M059J (cell line): ENCODE results near the gene ARFGEF2. TPM values are rescaled to one million over a fixed set of nuclear protein-coding genes. Genes with fewer than 3 reads are reported as not detected.
"Not testable (repeated sequence)": the region's sequence is repeated elsewhere in the genome, so short reads cannot be mapped to it uniquely, and the experiment has no call there.

ENCODE experiments used
- DNase-seq: peaks from one replicate; pipeline ENCODE4 v3.0.0-alpha.2; 2012; ENCODE audit warnings: low read depth
- total RNA-seq: library from RNA; depleted of rRNA; stranded (reverse); fragments of >200 nt; shearing (Covaris generic); gene quantifications from 2 replicates; pipeline ENCODE4 v1.2.3, GENCODE V29; 2014; rRNA removed

ARFGEF2 gene
- 23.1 and 35.4 TPM in 2 replicates for total RNA-seq

DNA sequence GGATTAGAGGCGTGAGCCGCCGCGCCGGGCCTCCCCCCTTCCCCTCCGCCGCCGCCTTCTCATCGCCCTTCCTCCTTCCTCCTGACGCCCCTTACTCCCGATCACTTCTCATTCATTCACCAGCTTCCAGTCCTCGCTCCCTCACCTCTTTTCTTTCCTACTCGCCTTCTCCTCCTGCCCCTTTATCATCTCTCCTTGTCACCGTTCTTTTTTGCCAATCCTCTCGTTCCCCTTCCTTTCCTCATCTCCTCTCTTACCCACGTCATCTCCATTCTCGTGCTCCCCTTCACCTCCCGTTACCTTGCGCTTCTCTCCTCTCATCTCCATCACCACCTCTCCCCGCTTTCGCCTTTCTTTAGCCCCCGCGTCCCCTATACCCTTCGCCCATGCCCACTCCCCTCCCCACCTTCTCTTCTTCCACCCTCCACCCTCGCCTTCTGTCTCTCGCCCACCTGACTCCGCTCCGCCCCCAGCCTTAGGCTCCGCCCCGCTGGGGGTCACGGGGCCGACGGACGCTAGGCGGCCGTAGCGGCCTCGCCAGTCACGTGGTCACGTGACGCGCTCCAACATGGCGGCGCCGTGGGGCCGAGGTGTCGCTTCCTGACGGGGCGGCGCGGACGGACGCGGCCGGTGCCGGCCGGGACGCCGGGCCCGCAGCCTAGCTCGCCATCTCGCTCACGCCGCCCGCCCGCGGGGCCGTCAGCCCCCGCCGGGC, at the start of gene ARFGEF2:
Gene ARFGEF2, plus strand, starts transcription at position 544 of the 715 bp plus-strand sequence. CDS start 179 bp downstream, outside the sequence.
- DNase-seq: peak; percentile 94

DNA sequence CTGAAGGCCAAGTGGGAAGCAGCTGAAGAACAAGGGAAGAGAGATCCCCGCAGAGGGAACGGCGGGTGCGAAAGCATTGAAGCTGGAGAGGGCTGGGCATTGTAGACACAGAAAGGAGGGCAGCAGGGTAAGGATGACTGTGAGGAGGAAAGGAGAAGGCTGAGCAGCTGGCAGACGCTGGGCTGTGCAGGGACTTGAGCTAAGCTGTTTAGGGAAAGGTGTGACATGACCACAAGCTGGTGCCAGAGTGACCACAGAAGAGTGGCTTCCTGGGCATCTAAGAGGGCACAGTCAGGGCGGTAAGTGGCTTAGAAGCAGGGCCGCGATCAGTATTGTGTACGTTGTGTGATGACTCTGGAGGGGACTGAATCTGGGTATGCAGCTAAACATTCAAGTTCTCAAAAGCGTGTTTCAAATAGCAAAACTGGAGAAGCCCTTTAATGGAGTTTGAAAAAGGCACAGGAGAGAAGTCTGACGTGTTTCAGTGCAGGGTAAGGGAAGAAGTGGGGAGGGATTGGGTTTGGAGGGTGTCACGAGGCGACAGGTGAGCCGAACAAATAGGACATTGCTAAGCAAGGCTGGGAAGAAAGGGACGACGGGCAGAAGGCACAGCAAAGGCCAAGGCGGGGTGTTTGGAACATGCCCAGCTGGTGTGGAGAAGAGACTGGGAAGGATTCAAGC, 46.1 kb upstream of the ARFGEF2 start:
- DNase-seq: peak; percentile 46

DNA sequence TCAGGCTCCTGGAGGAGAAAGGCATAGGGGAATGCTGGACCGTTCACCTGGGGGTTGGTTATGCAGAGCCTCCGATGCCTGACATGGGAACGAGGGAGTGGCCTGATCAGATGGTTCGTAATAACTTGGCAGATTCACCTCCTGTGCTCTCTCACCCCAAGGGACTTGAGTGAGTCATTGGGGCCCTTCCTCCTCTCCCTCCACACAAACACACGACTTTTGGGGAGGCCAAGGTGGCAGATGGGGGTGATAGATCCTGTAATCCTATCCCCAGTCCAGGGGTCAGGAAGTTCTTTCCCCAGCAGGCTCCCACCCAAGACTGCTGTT, 45.6 kb upstream of the ARFGEF2 start:
- peak; percentile 58 for DNase-seq

DNA sequence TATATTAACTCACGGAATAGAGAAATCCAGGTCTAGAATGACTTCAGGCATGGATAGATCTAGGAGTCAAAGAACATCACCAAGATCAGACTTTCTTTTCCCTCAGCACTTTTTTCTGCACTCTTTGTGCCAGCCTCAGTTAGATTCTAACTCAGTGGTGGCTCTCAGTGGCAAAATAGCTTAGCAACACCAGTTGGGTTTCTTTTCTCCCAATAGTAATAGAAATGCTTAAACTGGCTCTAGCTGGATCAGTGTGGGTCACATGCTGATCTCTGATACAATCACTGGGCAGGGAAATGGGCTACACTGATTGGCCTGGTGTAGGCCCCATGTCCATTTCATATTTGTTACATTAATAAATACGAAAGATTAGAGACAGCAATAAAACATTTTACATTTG, 44.2 kb upstream of the ARFGEF2 start:
- DNase-seq: no peak

DNA sequence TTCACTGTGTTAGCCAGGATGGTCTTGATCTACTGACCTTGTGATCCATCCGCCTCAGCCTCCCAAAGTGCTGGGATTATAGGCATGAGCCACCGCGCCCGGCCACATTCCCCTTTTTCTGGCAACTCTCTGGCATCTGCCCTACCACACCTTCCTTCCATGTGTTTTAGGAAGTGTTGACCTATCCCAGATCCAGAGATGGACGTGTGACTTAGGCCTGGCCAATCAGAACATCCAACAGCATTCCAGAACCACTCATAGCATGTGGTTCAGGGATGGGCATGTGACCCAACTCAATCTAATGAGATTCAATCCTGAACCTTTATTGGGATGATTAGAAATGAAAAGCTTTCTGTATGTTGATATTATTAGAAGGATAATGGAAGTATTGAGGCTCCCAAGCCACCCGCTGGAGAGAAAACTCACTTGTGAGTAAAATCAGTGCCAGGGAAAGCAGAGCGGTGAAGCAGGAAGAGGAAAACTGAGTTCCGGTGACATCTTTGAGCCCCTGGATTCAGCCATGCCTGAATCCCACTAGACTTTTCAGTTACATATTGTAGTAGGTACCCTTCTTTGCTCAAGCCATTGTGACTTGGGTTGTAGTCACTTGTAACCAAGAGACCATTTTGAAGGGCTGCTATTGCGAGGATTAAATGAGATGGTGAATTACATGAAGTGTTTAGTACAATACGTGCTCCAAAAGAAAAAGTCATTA, 42.8 kb upstream of the ARFGEF2 start:
- no peak for DNase-seq

DNA sequence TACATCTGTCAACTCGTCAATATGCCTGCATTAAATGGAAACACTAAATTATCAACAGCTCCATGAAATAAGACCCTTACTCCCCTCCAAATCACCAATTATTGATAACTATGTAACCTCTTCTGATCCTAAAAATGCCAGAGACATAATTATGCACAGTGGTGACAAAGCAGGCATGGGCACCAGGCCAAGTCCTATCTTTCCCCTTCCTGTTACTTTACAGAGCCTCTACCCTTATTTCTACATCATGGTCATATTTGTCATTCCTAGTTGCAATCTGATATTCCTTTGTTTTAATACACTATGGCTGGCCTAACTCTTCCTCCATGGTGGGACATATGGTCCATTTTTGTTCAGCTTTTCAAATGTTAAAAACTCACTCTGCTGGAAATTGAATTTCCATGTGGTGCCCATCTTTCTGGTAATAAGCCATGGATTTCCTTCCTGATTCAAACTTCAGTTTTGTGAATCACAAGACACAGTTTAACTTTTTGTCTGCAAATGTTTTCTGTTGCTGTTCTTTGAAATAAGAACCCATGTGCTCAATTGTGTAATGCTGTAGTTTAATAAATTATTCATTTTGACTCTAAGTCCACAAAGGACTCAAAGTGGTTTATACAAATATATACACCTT, 41.8 kb upstream of the ARFGEF2 start:
- DNase-seq: peak; percentile 42

DNA sequence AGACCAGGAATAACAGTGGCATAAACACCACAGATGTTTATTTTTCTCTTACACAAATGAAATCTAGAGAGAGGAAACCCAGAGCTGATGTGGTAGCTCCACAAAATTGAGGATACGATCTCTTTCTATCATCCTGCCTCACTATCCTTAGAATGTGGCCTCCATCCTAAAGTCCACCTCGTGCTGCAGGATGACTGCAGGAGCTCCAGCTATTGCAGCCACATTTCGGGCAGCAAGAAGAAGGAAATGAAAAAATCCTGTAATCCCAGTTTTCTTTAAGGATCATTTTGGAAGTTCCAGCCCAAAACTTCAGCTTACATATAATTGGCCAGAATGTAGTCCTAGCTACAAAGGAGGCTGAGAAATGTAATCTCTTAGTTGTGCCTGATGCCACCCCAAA, 41.2 kb upstream of the ARFGEF2 start:
- DNase-seq: no peak

DNA sequence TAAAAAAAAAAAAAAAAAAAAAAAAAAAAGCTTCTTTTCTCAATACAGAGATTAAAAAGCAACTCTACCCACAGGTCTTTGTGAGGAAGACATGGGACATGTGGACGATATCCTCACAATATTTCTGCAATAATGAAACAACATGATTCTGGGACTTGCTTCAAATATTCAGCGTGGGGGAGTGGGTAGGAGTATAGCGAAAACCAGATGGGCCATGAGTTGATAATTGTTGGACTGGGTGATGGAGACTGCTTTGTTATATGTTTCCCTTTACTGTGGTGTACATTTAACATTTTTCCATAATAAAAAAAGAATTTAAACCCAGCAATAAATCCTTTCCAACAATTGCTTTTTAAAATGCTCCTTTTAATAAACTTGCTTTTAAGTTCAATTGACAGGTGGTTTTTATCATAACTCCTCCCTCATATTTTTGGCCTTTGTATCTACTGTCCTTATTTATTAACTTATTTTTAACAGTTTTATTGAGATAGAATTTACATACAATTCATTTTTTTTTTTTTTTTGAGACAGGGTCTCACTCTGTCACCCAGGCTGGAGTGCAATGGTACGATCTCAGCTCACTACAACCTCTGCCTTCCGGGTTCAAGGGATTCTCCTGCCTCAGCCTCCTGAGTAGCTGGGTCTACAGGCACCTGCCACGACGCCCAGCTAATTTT, 40.4 kb upstream of the ARFGEF2 start:
- no peak for DNase-seq

DNA sequence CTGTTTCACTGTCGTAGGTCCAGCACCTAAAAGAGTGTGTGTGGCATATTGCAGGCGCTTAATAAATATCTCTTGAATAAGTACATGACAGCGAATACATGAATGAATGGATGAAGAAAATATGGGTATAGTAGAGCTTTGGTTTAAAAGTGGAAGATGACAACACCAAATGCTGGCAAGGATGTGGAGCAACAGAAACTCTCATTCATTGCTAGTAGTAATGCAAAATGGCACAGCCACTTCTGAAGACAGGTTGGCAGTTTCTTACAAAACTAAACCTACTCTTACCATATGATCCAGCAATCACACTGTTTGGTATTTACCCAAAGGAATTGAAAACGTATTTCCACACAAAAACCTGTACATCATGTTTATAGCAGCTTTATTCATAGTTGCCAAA, 36.3 kb upstream of the ARFGEF2 start:
- DNase-seq: no peak

DNA sequence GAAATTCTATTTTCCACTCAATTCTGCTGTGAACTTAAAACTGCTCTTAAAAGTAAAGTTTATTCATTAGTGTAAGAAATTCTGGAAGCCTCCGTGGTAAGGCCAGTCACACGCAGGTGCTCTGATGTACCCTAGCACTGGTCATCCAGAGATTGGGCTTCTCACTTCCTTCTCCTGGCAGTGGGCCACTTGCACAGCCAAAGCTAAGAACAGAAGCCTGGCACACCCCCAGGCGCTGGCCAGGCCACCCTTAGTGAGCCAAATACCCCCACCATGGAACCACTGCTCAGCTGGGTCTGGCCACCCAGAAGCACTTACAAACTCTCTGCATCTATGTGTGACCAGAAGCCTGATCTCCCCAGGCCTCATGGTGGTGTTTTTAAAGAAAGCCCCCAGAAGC, 35.3 kb upstream of the ARFGEF2 start:
- no peak for DNase-seq

DNA sequence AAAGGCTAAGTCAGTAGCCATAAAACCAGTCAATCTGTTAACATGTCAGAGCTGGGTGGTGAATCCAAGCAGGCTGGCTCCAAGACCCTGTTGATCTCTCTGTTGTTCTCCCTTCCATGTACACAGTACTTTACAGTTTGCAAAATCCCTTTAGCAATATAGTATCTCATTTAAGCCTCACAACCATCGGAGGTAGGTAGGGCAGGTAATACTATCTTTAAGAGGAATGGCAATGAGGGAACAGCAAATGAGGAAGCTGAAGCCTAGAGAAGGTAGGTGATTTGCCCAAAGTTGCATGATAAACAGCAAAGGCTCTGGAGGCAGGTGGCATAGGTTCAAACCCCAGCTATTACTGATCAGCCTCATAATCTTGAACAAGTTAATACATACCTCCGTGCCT, 34.7 kb upstream of the ARFGEF2 start:
- no peak for DNase-seq

DNA sequence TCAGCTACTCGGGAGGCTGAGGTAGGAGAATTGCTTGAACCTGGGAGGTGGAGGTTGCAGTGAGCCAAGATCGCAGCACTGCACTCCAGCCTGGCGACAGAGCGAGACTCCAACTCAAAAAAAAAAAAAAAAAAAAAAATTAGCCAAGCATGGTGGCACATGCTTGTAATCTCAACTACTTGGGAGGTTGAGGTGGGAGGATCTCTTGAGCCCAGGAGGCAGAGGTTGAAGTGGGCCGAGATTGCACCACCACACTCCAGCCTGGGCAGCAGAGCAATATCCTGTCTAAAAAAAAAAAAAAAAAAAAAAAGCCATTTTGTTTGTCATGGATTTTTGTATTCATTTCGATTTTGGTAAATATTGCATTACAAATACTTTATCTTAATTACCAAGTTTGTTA, 33.0 kb upstream of the ARFGEF2 start:
- DNase-seq: not testable (repeated sequence)

DNA sequence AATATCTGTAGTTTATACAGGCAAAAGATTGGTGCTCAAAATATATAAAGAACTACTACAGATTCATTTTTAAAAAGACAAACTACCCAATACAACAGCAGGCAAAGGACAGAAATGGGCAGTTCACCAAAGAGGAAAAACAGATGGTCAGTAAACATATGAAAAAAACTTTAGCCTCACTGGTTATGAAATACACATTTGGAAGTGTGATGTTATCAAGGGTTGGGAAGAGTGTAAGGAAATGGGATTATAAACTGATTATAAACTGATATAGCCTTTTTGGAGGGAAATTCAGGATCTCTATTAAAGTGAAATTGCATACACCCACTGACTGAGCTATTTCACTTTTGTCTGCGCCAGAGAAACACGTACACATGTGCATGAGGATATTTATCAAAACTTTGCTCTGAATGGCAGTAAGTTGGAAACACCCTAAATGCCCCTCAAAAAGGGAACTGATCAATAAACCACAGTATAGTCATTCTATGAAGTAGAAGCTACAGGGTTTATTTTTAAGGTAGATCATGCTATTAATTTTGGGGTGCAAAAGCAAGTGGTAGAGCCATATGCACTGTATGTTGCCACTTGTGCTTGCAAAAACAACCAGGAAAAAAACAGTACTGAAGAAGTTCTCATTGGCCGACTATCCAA, 32.2 kb upstream of the ARFGEF2 start:
- DNase-seq: no peak

DNA sequence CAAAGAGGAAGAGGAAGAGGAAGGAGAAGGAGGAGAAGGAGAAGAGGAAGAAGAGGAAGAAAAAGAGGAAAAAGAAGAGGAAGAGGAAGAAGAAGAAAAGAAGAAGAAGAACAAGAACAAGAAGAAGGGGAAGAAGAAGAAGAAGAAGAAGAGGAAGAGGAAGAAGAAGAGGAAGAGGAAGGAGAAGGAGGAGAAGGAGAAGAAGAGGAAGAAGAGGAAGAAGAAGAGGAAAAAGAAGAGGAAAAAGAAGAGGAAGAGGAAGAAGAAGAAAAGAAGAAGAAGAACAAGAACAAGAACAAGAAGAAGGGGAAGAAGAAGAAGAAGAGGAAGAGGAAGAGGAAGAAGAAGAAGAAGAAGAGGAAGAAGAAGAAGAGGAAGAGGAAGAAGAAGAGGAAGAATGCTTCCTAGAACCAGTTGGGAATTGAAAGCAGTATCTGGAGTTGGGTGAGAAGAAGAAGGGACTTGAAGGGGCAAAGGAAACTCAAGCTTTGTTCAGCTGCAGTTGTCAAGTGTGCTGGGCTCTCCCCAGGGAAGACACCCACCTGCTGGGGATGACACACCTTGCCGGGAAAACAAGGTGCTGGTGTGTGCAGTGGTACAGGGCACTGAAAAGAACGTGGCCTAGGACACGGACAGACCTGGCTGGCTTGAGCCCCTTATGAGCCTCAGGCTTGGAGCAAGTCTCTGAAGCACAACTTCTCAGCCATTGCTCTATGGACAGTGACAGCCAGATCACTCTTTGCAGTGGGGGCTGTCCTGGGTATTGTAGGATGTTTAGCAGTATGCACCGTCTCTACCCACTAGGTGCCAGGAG, 30.1 kb upstream of the ARFGEF2 start:
- no peak for DNase-seq

DNA sequence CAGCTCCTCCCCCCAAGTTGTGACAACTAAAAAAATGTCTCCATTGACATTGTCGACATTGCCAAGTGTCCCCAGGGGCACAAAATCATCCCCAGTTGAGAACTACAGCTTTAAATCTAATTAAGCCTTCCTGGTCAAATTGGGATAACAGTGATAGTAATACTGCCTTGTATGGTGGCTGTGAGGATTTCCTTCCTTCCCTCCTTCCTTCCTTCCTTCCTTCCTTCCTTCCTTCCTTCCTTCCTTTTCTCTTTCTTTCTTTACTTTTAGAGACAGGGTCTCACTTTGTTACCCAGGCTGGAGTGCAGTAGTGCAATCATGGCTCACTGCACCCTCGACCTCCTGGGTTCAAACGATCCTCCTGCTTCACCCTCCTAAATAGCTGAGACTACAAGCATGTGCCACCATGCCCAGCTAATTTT, 29.5 kb upstream of the ARFGEF2 start:
- DNase-seq: no peak

DNA sequence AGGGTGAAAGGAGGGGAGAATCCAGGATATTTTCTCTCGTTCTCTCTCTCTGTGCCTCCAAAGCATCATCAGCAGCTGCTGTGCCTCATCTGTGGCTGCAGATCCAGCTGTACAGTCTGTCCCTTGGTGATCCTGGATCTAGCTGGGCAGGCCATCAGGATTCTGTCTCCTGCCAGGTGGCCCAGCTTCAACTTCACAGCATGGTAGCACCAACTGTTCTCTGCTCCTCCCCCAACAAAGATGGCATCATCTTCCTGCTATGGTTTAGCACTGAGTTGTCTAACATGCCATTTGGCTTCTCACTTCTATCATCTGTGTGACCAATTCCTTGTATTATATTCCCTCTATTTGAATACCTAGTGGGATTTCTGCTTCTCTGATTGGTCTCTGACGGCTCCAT, 28.6 kb upstream of the ARFGEF2 start:
- no peak for DNase-seq

DNA sequence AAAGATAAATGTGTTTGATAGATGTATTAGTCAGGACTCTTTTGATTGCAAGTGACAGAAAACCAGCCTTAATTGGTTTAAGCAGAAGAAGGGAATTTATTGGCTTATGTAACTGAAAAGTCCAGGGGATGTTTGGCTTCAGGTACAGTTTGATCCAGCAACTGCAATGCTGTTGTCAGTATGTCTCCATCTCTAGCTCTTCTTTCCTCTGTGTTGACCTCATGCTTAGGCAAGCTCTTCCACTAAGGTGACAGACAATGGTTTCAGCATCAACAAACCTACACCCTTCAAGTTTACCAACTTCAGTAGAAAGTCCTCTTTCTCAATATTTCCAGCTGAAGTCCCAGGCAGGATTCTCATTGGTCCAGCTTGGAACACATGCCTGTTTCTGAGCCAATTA, 28.1 kb upstream of the ARFGEF2 start:
- DNase-seq: no peak

DNA sequence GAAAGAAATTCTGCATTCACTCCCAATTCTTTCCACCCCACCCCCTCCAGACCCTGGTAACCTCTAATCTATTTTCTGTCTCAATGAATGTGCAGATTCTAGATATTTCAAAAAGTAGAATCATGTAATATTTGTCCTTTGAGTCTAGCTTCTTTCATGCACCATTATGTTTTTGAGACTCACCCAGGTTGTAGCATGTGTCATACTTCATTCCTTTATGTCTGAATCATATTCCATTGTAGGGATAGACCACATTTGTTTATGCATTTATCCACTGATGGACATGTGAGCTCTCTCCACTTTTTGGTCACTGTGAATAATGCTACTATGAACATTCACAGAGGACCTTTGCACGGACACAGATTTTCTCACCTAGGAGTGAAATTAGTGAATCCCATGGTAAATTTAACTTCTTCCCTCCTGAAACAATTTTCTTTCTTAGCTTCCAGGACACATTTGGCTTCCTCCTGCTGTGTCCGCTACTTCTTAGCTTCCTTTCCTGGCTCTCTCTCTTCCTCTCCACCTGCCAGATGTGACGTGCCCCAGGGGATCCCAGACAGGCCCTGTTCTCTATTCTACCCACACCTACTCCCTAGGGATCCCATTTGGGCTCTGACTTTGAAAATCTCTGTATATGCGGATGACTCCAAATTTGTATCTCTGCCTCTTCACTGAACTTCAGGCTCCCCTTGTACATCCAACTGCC, 24.1 kb upstream of the ARFGEF2 start:
- DNase-seq: peak; percentile 97

DNA sequence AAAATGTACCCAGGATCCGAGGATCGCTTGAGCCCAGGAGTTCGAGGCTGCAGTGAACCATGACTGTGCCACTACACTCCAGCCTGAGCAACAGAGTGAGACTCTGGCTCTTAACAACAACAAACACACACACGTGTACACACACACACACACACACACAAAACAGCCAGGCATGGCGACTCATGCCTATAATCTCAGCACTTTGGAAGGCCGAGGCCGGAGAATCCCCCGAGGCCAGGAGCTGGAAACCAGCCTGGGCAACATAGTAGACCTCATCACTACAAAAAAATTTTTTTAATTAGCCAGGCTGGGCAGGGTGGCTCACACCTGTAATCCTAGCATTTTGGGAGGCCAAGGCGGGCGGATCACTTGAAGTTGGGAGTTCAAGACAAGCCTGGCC, 23.3 kb upstream of the ARFGEF2 start:
- DNase-seq: peak; percentile 81
